Gastroesophageal sphincter (tissue), 3 donors: ENCODE measurements around the gene APBA2.

Experiments used
- EP300 ChIP-seq: sonication (generic); formaldehyde crosslinking; IDR thresholded peaks from one replicate; pipeline ENCODE4 v1.6.1; 2017; ENCODE audit warnings: antibody characterized with exemption, mild to moderate bottlenecking
- POLR2A ChIP-seq, 2 donors: fragments of 450-650 bp; IDR thresholded peaks; one replicate each; pipeline ENCODE4 v1.6.1; 2017; ENCODE audit warnings: antibody characterized with exemption in 2 of 2, mild to moderate bottlenecking in 2 of 2, moderate library complexity in 1 of 2
- POLR2AphosphoS5 ChIP-seq: sonication (generic); formaldehyde crosslinking; IDR thresholded peaks from one replicate; pipeline ENCODE4 v1.6.1; 2017; ENCODE audit warnings: antibody characterized with exemption
- TF ChIP-seq, protein P1 (sequence below), 4 experiments: fragments of 200-600 bp in 2 of 4; fragments of 450-650 bp in 2 of 4; sonication (generic) in 1 of 4; IDR thresholded peaks; one replicate each; pipeline ENCODE4 v1.5.1; 2017 to 2019; ENCODE audit warnings: antibody characterized with exemption in 4 of 4, mild to moderate bottlenecking in 2 of 4, moderate library complexity in 2 of 4

DNA sequence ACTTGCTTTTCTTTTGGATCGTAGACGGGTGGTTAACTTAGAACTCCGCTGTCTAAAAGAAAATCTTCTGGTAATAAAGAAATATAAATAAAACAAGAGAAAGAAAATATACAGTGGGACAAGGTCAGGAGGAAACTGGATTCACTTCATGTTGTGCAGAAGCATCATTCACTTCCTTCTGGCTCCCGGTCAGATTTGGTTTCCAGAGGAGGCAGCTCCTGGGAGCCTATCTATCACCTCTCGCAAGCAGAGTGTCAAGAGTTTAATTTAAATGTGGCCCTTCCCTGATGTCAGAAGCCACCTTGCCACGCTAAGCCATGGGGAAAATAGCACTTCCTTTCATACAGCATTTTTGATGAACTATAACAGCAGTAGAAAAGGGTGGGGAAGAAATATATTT lies 244.7 kb downstream of the APBA2 start:
- TF ChIP-seq, protein P1, sequence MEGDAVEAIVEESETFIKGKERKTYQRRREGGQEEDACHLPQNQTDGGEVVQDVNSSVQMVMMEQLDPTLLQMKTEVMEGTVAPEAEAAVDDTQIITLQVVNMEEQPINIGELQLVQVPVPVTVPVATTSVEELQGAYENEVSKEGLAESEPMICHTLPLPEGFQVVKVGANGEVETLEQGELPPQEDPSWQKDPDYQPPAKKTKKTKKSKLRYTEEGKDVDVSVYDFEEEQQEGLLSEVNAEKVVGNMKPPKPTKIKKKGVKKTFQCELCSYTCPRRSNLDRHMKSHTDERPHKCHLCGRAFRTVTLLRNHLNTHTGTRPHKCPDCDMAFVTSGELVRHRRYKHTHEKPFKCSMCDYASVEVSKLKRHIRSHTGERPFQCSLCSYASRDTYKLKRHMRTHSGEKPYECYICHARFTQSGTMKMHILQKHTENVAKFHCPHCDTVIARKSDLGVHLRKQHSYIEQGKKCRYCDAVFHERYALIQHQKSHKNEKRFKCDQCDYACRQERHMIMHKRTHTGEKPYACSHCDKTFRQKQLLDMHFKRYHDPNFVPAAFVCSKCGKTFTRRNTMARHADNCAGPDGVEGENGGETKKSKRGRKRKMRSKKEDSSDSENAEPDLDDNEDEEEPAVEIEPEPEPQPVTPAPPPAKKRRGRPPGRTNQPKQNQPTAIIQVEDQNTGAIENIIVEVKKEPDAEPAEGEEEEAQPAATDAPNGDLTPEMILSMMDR (IDR thresholded peaks at IDR 0.05): no peak
- TF ChIP-seq EP300: no peak
- no peak for TF ChIP-seq POLR2AphosphoS5
- no peak for TF ChIP-seq POLR2A (IDR thresholded peaks at IDR 0.05)
